ENCODE data around the gene ADAM29.

Gene ADAM29

GRCh38 chr4:174910271-174910670 lies 7.9 kb upstream of the ADAM29 start:
- TF ChIP-seq TAF1 (IDR thresholded peaks at IDR 0.05; ENCODE audit: borderline replicate concordance, insufficient read depth, low read length) (no peak), FOXP2 (optimal IDR thresholded peaks at IDR 0.05; ENCODE audit: borderline replicate concordance, extremely low read depth, extremely low read length, insufficient read depth) (no peak), POLR2AphosphoS5 (IDR thresholded peaks at IDR 0.05; ENCODE audit: low read depth, low read length) (no peak), SIN3A (IDR thresholded peaks at IDR 0.05; ENCODE audit: borderline replicate concordance, insufficient read depth, low read length) (no peak), REST (IDR thresholded peaks at IDR 0.05; ENCODE audit: insufficient read depth in 1 of 2, low read depth in 2 of 2, low read length in 2 of 2) (no peak)

GRCh38 chr4:174912919-174913543 lies 5.1 kb upstream of the ADAM29 start:
- no peak for TF ChIP-seq SIN3A (IDR thresholded peaks at IDR 0.05; ENCODE audit: borderline replicate concordance, insufficient read depth, low read length)
- TF ChIP-seq REST (IDR thresholded peaks at IDR 0.05; ENCODE audit: insufficient read depth in 1 of 2, low read depth in 2 of 2, low read length in 2 of 2), result no peak
- no peak for TF ChIP-seq FOXP2 (optimal IDR thresholded peaks at IDR 0.05; ENCODE audit: borderline replicate concordance, extremely low read depth, extremely low read length, insufficient read depth)
- no peak for TF ChIP-seq TAF1 (IDR thresholded peaks at IDR 0.05; ENCODE audit: borderline replicate concordance, insufficient read depth, low read length)
- TF ChIP-seq POLR2AphosphoS5 (IDR thresholded peaks at IDR 0.05; ENCODE audit: low read depth, low read length), result no peak

- TF ChIP-seq TAF1 (IDR thresholded peaks at IDR 0.05; ENCODE audit: borderline replicate concordance, insufficient read depth, low read length) (no peak), FOXP2 (optimal IDR thresholded peaks at IDR 0.05; ENCODE audit: borderline replicate concordance, extremely low read depth, extremely low read length, insufficient read depth) (no peak), POLR2AphosphoS5 (IDR thresholded peaks at IDR 0.05; ENCODE audit: low read depth, low read length) (no peak), SIN3A (IDR thresholded peaks at IDR 0.05; ENCODE audit: borderline replicate concordance, insufficient read depth, low read length) (no peak), REST (IDR thresholded peaks at IDR 0.05; ENCODE audit: insufficient read depth in 1 of 2, low read depth in 2 of 2, low read length in 2 of 2) (no peak)
Measured at GRCh38 chr4:174919886-174920423, 1.8 kb downstream of the ADAM29 start.

GRCh38 chr4:174926958-174927357 lies 8.8 kb downstream of the ADAM29 start:
- no peak for TF ChIP-seq POLR2AphosphoS5 (IDR thresholded peaks at IDR 0.05; ENCODE audit: low read depth, low read length)
- TF ChIP-seq SIN3A (IDR thresholded peaks at IDR 0.05; ENCODE audit: borderline replicate concordance, insufficient read depth, low read length), result no peak
- no peak for TF ChIP-seq TAF1 (IDR thresholded peaks at IDR 0.05; ENCODE audit: borderline replicate concordance, insufficient read depth, low read length)
- no peak for TF ChIP-seq FOXP2 (optimal IDR thresholded peaks at IDR 0.05; ENCODE audit: borderline replicate concordance, extremely low read depth, extremely low read length, insufficient read depth)
- TF ChIP-seq REST (IDR thresholded peaks at IDR 0.05; ENCODE audit: insufficient read depth in 1 of 2, low read depth in 2 of 2, low read length in 2 of 2), result no peak

All from PFSK-1 (cell line).